GM10266 (cell line): ENCODE data around the gene NISCH.

Experiments
- DNase-seq: peaks from one replicate; pipeline ENCODE4 v3.0.0; 2012; ENCODE audit errors: extremely low spot score
- TF ChIP-seq, protein P1 (sequence below): IDR thresholded peaks from 2 replicates; pipeline ENCODE4 v1.5.1; 2012; ENCODE audit warnings: mild to moderate bottlenecking, low read depth; ENCODE audit not compliant: control insufficient read depth, insufficient read depth; ENCODE audit errors: missing control alignments

The NISCH gene

DNA sequence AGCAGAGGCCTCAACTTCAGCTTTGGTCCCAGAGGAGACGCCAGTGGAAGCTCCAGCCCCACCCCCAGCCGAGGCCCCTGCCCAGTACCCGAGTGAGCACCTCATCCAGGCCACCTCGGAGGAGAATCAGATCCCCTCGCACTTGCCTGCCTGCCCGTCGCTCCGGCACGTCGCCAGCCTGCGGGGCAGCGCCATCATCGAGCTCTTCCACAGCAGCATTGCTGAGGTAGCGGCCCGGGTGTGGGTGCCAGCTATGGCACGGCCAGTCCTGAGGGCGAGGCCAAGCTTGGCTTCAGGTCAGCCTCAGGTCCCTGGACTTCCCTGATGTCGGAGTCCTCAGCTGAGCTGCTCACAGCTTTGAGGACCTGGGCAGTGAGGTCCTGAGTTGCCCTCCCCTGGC is 34.0 kb downstream of the NISCH start:
- DNase-seq: no peak
- TF ChIP-seq, protein P1, sequence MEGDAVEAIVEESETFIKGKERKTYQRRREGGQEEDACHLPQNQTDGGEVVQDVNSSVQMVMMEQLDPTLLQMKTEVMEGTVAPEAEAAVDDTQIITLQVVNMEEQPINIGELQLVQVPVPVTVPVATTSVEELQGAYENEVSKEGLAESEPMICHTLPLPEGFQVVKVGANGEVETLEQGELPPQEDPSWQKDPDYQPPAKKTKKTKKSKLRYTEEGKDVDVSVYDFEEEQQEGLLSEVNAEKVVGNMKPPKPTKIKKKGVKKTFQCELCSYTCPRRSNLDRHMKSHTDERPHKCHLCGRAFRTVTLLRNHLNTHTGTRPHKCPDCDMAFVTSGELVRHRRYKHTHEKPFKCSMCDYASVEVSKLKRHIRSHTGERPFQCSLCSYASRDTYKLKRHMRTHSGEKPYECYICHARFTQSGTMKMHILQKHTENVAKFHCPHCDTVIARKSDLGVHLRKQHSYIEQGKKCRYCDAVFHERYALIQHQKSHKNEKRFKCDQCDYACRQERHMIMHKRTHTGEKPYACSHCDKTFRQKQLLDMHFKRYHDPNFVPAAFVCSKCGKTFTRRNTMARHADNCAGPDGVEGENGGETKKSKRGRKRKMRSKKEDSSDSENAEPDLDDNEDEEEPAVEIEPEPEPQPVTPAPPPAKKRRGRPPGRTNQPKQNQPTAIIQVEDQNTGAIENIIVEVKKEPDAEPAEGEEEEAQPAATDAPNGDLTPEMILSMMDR: no peak

DNA sequence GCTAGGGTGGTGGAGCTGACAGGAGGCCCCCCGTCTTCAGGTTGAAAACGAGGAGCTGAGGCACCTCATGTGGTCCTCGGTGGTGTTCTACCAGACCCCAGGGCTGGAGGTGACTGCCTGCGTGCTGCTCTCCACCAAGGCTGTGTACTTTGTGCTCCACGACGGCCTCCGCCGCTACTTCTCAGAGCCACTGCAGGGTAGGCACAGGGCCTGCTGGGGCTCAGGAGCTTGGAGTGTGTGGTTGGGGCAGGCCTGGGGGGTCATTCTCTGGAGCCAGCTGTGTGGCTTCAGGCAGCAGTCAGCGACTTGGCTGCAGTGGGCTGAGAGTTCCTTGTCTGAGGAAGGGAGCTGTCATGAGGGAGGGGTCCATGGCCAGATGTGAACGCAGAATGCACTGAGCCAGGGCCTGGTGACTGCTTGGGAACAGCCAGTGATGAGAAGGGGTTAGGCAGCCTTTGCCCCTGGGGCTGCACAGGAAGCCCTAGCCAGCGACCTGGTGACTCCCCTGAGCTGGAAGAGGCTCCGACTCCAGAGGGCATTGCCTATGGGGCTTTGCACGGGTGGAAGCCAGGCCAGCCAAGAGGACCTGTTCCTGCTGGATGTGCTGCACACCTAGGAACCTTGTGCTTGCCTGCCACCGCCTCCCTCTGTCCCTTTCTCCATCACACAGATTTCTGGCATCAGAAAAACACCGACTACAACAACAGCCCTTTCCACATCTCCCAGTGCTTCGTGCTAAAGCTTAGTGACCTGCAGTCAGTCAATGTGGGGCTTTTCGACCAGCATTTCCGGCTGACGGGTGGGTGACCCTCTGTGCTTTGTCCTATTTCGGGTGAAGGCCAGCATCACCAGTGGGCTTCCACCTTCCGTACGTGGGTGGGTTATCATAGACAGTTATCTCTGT is 34.9 kb downstream of the NISCH start:
- TF ChIP-seq, protein P1: no peak
- no peak for DNase-seq

DNA sequence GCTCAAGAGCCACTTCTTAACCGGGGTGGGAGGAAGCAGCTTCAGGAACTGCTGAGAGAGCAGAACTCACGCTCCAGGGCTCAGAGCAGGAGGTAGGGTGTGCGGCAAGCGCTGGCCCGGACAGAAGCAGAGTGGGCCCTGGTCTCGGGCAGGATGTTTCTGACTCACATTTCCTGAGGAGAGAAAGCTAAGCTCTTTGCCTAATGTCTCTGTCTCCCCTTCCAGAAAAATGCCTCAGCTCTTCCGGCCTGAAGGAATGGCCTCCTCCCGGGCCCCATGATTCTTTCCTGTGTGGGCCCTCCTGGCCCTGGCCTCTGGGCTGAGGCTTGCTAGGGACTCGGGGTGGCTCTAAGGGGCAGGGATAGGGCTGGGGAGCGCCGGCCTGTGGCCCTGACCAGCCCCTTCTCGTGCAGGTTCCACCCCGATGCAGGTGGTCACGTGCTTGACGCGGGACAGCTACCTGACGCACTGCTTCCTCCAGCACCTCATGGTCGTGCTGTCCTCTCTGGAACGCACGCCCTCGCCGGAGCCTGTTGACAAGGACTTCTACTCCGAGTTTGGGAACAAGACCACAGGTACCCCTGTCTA is 35.6 kb downstream of the NISCH start:
- no peak for DNase-seq
- TF ChIP-seq, protein P1: no peak

DNA sequence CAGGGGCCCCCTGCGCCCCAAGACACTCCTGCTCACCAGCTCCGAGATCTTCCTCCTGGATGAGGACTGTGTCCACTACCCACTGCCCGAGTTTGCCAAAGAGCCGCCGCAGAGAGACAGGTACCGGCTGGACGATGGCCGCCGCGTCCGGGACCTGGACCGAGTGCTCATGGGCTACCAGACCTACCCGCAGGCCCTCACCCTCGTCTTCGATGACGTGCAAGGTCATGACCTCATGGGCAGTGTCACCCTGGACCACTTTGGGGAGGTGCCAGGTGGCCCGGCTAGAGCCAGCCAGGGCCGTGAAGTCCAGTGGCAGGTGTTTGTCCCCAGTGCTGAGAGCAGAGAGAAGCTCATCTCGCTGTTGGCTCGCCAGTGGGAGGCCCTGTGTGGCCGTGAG is 36.7 kb downstream of the NISCH start:
- DNase-seq: no peak
- TF ChIP-seq, protein P1: no peak

DNA sequence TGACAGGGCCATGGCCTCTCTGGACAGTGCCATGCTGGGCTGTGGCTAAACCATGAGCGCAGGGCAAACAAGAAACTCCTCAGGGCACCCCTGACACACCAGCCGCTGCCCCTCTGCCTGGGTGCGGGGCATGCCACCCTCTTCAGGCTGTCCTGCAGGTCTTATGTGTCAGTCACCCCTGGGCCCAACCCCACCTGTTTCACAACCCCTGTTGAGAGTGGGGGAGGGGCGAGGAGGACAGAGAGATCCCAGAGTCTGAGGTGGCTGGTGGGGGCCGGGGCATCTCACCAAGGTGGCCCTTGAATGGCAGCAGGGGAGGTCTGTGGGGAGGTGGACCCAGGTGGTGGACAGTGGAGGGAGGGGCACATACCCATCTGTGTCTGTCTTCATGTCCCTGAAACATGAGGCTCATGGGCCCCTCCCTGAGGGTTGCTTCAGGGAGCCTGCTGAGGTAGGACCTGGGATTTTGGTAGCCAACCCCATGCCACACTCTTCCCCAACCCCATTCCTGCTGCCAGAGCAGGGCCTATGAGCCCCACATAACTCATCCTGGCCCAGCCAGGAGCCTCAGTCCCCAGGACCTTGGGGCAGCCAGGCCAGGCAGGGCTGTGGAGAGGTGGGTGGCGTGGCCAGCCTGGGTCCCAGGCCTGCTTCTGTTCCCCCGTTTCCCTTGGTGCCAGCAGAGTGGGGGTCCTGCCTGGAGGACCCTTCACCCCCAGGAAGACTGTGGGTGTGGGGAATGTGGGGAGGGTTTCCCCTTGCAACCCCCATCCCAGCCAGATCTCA is 38.0 kb downstream of the NISCH start:
- DNase-seq: no peak
- TF ChIP-seq, protein P1: no peak

DNA sequence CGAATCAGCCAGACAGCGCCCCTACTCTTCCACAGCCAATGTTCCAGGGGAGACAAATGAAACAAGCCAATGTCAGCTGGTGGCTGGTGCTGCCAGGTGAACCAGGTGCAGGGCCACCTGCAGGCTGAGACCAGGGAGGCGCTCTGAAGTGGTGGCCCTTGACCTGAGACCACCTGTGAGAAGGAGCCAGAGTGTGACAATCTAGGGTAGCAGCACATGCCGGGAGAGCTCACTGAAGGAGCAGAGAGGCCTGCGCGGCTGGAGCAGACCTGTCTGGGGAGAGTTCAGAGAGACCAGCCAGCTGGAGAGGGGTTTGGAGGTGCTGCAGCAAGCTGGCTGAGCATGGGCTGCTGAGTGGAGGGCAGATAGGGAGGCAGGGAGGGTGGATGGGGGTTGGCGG is 39.0 kb downstream of the NISCH start:
- no peak for DNase-seq
- TF ChIP-seq, protein P1: no peak
